Mammary epithelial cell (primary cell): ENCODE measurements around the gene FAM184A.

Source experiments
- EZH2 ChIP-seq: IDR thresholded peaks from 2 replicates; pipeline ENCODE4 v1.6.1; 2012; ENCODE audit warnings: low read length, inconsistent platforms, borderline replicate concordance
- TF ChIP-seq, protein P1 (sequence below), 2 donors: IDR thresholded peaks in 1 of 2; conservative IDR thresholded peaks in 1 of 2; 2 replicates each; pipeline ENCODE4 v1.5.1; 2011 to 2012; ENCODE audit warnings: inconsistent platforms in 2 of 2, low read length in 2 of 2, mild to moderate bottlenecking in 2 of 2, control low read depth in 1 of 2, low read depth in 1 of 2; ENCODE audit not compliant: insufficient read depth in 1 of 2; ENCODE audit errors: extremely low read depth in 1 of 2

- no peak for TF ChIP-seq EZH2
- TF ChIP-seq, protein P1, sequence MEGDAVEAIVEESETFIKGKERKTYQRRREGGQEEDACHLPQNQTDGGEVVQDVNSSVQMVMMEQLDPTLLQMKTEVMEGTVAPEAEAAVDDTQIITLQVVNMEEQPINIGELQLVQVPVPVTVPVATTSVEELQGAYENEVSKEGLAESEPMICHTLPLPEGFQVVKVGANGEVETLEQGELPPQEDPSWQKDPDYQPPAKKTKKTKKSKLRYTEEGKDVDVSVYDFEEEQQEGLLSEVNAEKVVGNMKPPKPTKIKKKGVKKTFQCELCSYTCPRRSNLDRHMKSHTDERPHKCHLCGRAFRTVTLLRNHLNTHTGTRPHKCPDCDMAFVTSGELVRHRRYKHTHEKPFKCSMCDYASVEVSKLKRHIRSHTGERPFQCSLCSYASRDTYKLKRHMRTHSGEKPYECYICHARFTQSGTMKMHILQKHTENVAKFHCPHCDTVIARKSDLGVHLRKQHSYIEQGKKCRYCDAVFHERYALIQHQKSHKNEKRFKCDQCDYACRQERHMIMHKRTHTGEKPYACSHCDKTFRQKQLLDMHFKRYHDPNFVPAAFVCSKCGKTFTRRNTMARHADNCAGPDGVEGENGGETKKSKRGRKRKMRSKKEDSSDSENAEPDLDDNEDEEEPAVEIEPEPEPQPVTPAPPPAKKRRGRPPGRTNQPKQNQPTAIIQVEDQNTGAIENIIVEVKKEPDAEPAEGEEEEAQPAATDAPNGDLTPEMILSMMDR (conservative IDR thresholded peaks at IDR 0.05 in 1 of 2, IDR thresholded peaks at IDR 0.05 in 1 of 2; ENCODE audit: extremely low read depth in 1 of 2, insufficient read depth in 1 of 2, low read depth in 1 of 2, low read length in 2 of 2) = no peak
These were observed 31.3 kb upstream of the FAM184A start for GRCh38 chr6:119109654-119110325.
